SW 1271 (cell line): ENCODE data around the gene SERPINB10.
A peak's percentile ranks its signal among the peaks of the same experiment; 100 is the strongest.

Experiments used
- DNase-seq, 2 experiments: peaks; one replicate each; lab custom pipeline; 2025; lab: John Stamatoyannopoulos, UW

The SERPINB10 gene, protein sequence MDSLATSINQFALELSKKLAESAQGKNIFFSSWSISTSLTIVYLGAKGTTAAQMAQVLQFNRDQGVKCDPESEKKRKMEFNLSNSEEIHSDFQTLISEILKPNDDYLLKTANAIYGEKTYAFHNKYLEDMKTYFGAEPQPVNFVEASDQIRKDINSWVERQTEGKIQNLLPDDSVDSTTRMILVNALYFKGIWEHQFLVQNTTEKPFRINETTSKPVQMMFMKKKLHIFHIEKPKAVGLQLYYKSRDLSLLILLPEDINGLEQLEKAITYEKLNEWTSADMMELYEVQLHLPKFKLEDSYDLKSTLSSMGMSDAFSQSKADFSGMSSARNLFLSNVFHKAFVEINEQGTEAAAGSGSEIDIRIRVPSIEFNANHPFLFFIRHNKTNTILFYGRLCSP

DNA sequence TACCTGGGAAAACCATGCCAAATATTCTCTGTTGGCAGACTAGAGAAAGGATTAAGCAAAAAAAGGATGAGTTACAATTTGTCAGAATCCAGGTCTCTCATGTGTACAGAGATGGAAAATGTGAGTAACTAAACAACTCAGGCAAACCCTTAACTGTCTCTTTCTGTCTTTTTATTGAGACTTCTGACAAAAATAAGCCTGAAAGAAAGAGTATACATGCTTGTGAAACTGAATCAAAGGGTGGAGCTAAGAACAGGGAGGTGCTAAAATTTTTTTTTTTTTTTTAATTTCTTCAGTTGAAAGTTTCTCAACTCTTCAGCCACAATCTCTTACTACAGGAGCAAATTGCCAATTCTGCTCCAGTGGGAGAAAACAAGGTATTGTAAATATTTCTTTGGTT, at the start of gene SERPINB10:
SERPINB10 (plus strand) TSS at position 295 of the 400 bp plus-strand sequence. CDS start 7,553 bp downstream, outside the sequence.
- DNase-seq: no peak

DNA sequence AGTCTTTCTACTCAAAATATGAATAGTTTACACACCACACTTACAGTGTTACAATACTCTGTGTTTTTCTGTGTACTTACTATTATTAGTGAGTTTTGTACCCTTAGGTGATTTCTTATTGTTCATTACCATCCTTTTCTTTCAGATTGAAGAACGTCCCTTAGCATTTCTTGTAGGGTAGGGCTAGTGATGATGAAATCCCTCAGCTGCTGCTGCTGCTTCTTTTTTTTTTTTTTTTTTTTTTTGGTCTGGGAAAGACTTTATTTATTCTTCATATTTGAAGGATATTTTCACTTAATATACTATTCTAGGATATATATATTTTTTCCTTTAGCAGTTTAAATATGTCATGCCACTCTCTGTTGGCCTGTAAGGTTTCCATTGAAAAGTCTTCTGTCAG, 49.3 kb upstream of the SERPINB10 start:
- no peak for DNase-seq

DNA sequence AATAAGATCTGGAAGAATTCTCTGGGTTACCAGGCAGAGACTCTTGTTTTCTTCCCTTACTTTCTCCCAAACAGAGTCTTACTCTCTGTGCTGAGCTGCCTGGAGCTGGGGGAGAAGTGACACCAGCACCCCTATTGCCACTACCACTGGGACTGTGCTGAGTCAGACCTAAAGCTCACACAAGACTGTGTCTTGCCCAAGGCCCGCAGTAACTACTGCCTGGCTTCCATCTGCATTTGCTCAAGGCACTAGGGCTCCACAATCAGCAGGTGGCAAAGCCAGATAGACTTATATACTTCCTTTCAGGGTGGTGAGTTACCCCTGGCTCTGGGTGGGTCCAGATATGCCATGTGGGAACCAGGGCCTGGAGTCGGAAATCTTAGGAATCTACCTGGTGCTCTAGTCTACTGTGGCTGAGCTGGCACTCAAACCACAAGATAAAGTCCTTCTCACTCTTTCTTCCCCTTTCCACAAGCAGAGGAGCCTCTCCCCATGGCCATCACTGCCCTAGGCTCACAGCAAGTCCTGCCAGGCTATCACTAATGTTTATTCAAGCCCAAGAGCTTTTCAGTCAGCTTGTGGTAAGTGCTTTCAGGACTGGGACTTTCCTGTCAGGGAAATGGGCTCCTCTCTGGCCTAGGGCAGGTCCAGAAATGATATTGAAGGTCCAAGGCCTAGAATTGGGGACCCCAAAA, 47.8 kb upstream of the SERPINB10 start:
- no peak for DNase-seq

DNA sequence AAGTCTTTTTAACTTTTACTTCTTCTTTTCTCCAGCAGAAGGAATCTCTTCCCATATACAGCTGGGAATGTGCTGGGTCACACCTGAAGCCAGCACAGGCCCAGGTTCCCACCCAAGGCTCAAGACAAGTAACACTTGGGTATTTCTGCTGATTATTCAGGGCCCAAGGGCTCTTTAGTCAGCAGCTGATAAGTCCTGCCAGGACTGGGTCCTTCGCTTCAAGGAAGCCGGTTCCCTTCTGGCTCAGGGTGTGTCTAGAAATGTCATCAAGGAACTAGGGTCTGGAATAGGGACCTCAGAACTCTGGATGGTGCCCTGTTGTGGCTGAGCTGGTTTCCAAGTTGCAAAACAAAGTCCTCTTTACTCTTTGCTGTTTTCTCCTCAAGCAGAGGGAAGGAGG, 47.2 kb upstream of the SERPINB10 start:
- DNase-seq: no peak

DNA sequence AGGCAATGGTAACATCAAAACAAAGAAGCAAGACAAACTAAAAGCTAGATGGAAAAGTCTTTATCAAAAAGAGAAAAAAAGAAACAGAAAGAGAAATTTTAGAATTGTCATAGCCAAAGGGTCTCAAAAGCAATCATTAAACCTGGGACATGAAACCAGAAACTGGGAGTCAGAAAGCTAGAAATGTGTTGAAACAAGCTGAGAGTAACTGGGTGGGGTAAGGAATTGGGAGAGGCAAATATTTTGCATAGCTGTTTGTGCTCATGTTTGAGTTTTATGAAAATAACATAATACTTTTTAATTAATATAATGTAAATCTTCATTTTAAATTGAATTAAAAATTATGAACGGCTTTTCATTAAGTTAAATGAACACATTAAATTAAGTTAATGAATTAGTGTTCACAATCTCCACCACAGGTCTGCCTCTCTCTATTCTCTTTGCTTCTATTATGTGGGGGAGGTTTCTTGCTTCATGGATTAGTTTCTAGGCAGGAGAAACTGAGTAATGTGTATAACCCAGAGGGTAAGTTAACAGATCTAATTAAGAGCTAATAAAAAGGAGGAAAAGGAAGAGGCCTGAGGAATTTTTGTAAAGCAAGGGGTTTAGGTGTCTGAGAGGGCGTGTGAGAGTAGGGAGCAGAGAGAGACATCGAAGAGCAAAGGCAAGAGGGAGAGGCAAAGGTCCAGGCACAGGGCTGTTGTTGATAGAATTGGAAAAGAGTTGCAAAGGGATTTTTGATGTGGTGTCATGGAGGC, 40.2 kb upstream of the SERPINB10 start:
- DNase-seq: no peak

DNA sequence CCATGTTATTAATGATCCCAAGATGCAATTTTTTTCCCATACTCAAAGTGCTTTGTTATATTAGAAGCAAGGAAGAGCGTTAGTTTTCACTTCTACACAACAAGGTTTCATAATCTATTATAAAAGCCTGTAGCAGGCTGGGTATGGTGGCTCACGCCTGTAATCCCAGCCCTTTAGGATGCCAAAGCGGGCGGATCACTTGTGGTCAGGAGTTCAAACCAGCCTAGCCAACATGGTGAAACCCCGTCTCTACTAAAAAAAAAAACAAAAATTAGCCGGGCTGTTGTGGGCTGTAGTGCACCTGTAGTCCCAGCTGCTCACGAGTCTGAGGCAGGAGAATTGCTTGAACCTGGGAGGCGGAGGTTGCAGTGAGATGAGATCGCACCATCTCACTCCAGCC, 39.2 kb upstream of the SERPINB10 start:
- DNase-seq: no peak

DNA sequence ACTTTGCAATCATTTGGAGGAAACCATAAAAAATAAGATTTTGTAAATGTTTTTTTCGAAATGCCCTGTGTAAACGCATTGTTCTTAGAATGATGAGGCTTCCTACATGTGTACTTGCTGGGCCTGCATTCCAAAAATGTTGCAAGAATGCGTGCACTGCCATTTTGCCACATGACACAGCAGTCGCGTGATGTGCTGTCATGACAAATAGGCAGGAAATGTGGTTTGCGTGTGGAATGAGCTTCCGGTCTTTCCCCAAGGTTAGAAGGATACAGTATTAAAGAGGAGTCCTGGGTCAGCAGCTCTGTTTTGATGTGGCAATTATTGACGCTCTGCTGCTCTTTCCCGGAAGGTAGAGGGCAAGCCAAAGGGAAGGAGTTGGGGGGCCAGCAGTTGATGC, 38.4 kb upstream of the SERPINB10 start:
- DNase-seq: no peak

DNA sequence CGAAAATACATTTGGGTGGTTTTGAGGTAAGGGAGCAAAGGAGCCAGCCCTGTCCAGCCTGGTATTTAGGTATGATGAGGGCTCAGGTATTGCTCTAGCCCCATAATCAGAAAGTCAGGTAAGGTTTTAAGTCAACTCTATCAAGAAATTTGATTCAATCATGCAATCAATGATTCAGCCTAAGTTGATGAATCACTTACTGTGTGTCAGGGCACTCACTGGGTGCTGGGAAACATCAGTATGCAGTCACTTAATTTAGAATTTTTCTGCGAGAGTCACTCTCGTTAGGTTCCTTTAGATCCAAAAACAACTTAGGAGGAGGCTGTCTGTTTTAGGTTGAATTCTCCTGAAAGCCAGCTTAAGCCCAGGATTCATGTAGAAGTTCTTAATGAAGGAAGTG, 37.9 kb upstream of the SERPINB10 start:
- no peak for DNase-seq

DNA sequence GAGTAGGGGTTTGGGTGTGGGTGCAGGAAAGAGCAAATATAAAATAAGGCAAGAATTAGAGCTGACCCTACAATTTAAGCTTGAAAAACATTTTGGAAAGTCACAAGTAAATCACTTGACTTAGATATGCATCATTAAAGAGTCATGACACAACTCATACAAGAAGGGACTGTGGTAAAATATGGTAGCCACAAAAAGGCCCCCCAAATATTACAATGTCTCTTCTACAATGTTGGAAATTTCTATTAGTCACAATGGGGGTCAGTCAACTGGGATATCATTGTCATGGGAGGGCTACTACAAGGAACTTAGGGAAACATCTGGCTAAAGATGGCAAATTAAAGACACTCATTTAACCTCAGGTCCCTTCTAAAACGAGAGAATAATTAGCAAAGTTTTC, 35.9 kb upstream of the SERPINB10 start:
- no peak for DNase-seq

DNA sequence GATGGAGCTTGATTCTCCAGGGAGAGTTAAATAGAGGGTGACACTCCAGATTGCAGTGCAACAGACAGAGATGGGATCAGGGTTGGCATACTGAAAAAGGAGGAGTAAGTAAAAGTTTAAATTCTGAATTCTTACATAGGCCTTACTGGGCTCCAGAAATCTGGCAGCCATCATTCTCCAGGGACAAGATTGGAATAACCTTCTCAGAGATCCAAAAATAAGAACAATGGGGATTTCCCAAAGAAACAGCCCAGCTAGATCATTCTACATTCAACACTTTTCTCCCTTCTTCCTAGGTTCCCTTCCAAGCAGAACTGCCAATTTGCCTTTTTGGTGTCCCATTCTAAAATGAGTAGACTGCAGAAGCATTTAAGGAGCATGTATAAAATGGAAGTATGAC, 35.2 kb upstream of the SERPINB10 start:
- DNase-seq: no peak

DNA sequence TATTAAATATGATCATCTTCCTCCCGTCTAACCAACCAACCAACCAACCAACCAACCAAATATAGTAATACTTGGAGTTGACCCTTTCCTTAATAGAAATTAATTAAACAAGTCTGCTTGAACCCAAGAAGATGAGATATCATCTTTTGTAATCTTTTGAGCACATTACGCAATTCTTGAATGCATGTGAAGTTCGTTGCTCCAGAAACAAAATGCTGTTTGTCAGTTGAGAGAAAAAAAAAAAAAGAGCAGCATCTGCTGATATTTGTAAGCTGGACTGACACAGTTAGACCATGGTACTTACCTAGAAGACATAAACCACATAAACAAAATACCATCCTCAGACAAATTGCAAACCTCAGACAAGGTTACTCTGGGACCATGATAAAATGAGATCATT, 29.4 kb upstream of the SERPINB10 start:
- no peak for DNase-seq

DNA sequence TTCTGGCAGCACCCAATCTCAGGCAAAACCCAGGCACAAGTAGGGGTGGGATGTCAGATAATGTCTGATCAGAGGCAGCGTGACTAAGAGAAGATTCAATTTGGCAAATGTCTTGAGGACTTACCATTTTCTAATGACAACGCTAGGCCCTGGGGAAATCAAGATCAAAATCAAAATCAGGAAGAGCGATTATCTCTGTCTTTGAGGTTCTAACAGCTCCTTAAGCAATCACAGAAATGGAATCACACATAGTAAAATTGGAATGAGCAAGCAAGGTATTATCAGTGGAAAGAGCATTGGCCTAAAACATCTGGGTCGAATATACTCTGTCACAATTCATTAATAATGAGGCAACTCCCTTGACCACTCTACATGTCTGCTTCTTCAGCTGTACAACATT, 28.8 kb upstream of the SERPINB10 start:
- no peak for DNase-seq

DNA sequence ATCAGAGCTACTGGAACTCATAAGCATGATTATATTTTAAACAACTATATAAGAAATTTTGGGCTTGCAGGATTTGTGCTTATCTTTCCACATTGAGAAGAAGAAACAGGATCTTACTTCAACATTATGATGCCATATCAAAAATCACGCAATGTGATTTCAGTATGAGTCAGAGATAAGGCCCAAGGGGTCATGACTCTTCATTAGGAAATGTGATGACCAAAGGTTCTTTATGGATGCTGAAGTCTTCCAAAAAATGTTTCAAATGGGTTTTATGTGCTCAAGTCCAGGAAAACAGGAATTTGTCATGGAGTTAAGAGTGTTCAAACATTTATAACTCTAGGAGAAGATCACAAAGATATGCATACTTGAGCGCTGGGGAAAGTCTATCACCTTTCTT, 28.0 kb upstream of the SERPINB10 start:
- no peak for DNase-seq

DNA sequence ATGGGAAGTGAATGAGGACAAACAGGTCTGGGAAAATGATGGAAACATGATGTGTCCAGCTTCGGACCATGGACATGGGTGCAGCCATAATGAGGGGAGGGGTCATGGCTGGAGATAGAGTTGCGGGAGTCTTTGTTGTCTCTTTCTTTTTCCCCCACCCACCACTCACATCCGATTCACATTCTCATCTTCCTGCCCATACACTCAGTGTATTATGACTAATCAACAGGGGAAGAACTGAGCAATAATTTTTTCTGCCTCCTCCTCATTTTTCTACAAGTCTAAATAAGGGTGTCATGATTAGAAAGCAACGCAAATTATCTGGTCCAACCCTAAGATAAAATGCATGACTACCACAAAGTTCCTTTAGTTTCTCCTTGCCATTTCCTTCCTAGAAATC, 25.9 kb upstream of the SERPINB10 start:
- no peak for DNase-seq

DNA sequence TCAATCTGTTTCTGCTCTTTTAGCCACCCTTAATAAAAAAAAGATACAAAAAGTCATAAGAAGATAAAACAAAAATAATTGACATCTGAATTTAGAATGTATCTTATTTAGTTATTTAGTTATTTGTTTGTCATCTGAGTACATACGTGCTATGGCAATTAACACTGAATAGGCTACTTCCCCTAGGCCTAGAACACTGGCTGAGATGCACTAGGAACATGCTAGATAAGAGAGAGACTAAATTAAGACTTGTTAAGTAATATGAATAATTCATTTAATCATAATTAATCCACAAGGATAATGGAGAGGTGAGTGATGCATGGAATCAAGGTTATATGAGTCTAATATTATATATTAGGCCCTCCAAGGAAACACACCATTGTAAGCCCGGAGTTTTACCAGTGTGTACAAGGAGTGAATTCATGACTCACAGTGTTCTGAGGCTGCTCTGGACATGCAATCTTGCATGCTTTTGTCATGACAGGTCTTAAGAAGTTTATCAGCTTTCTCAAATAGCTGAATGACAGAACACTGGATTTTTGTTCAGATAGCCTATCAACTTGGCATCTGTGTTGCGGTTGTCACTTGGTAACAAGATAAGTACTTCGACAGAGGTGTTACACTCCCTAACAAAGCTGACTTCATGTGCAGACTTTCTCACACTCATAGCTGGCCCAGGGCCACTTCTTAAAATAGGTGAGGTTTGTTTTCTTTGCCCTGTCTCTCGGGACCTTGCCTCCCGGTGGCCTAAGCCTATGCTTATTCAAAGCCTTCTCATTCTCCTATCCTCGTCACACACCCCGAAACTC, 25.2 kb upstream of the SERPINB10 start:
- DNase-seq: peak; percentile 38 to 50

DNA sequence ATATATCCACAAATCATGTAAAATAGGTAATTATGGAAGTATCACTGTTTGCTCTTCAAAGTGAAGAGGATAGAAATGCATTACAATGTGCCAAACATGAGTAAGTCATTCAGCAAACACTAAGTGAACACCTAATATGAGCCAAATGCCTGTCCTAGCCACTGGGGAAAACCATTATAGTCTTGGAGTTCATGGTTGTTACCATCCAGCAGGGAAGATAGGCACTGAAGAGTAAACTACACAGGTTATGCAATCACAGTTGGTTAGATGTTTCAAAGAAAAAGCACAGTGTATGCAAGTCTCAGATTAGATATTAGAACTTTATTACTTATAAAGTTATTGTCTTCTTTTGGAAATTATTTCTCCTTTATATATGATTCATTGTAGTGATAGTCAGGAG, 24.1 kb upstream of the SERPINB10 start:
- DNase-seq: no peak

DNA sequence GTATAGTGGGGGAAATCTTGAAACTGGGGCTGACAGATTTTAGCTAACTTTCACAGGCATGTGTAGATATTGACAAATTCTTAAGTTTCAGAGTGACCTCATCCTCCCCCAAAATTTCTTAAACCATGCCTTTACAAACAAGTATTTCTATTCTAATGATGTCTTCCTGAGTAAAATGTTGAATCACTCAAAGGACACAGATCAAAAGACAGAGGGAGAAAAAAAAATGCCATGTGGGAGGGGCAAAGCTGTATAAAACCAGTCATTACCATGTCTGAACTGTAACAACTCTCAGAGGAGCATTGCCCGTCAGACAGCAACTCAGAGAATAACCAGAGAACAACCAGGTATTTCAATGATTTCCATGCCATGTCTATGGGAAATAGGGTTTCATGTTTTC, 20.3 kb upstream of the SERPINB10 start, which contains the start of gene SERPINB2:
SERPINB2 (plus strand) TSS at position 282 of the 400 bp plus-strand sequence. CDS start 3,740 bp downstream, outside the sequence.
- no peak for DNase-seq

DNA sequence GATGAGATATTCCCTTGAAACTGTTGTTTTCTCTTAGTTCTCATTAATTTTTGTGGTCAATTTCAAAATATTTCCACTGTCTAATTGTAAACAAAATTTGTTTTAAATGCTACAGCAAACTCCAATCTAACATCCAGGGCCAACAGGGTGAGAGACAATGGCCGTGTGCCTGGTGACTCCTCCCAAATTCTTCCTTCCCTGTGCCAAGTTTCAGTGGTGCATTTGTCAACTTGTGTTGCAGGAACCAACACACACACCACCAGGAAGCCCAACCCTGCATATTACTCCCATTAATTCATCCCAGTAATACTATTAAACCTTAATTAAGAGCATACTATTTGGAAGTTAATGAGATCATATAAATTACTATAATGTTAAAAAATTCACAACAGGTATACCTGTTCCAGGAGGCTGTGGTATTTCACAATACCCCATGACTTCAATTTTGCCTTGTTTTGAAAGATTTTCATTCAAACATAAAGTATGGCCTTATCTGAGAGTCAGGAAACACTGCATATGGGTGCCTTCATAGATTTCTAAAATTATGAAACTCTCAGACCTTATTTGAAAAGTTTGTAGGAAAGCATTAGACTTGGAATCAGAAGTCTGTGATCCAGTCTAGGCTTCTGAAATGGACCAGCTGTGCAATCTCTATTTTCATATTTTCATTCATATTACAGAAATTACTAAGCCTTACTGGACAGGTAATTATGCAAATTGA, 19.1 kb upstream of the SERPINB10 start:
- DNase-seq: no peak

DNA sequence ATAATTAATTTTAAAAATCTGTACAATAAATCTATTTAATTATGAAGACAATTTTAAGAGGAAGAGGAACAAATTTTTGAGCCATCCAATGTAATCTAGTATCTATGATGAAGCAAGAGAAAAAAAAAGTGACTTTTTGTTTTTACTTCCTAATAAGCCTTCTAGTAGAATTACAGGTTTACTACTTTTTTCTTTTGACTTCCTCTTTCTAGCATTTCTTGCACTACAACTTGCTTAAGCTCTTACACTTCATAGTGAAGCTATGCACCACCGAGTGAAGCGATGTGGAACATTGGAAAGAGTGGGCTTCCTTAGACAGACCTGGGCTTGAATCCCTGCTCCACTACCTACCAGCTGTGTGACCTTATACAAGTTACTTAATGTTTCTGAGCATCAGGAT, 18.1 kb upstream of the SERPINB10 start:
- no peak for DNase-seq

DNA sequence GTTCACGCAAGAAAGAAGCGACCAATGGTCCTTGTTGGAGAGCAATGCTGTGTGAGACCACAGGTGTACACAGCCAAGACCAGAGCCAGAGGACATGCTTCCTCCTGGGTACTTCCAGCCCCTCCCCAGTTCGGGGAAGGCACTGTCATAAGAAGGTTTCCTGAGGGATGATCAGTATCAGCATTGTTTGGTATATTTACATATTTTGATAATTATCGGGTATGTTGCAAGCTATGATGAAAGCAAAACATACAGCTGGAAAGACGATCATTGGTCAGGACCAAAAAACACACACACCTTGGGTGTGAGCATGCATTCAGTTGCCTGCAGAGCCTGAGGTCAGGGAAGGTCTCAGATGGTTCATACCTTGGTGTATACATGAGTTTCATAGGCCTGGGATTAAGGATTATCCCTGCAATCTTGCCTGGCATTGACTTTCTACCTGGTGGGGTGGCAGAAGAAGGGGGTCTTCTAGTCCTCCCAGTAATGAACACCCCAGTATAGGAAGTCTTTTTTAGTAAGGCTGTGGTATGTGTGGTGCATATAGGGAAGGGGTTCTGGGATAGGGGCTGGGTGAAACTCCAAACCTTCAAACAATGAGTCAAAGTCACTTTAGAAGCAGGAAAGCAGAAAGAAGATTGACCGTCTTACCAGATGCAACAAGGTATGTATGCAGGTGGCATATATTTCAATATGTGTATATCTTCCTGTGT, 17.4 kb upstream of the SERPINB10 start:
- DNase-seq: no peak

DNA sequence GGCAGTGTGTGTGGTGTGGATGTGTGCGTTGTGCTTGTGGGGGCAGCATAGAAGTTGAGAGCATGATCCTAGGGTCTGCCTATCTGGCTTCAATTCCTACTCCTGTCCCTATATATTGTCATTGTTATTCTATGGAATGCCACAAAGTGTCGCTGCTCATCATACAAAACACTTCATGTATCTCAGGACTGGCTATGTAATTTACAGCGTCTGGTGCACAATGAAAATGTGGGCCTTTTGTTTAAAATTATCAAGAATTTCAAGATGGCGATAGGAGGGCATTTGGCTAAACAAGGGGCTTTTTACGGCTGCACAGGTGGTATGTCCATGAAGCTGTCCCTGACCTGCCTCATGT, 16.8 kb upstream of the SERPINB10 start:
- no peak for DNase-seq
